Left cardiac atrium (tissue), 4 donors: ENCODE measurements around the gene TRIM71. TPM values are rescaled to one million over a fixed set of nuclear protein-coding genes. Genes with fewer than 3 reads are reported as not detected.

Experiments used
- ATAC-seq, 2 donors: fragments of 200-7000 bp; cut with Tn5 transposase; one replicate each; pipeline ENCODE4 v1.9.1; 2020; ENCODE audit warnings: mild to moderate bottlenecking in 2 of 2, moderate library complexity in 2 of 2
- DNase-seq: peaks from one replicate; pipeline ENCODE4 v3.0.0-alpha.2; 2020
- intact Hi-C, 2 donors: fragments of 100-400 bp; cut with DNase I; formaldehyde crosslinking; loops; one replicate each; pipeline versions ENCODE4 v1.14.1 to v1.15.1; 2022 to 2023
- total RNA-seq, 2 donors: library from RNA; stranded (reverse); fragmentation: NEBNext Ultra II Directional; extraction: Animal tissue kit (Norgen Biotek cat#: 25700); gene quantifications; one replicate each; pipeline ENCODE4 v1.2.1, GENCODE V29; 2021
- donor health status: DM: no; HTN: yes; CAD: no.
- donor health status: DM: no; HTN: yes; CAD: no; lungs with severe emphysema.
- donor health status: DM: yes; HTN: yes; CAD: no.
- donor health status: Dilated cardiomyopathy.

TRIM71 gene
- total RNA-seq, 2 donors from 2014 or later: 0.06 TPM; not detected in 1

- peak in 1 of 2 donors; percentile 45 for ATAC-seq
- intact Hi-C loops: loop anchor here (5.0 to 10.0 kb wide), 2 partner anchors 118 to 125 kb away; no protein-coding TSS in a partner anchor
- DNase-seq: no peak
Measured at GRCh38 chr3:32946973-32947788, 129.4 kb downstream of the TRIM71 start.

Other genes starting within 250 kb of the TRIM71 start
- gene DYNC1LI1, start 247.1 kb upstream of the TRIM71 start, total RNA-seq: 10 to 100 TPM; 34.3 to 38.4 TPM
- gene CNOT10, start 132.8 kb upstream of the TRIM71 start, total RNA-seq: 10 to 100 TPM; 16.1 to 18.1 TPM
- gene CCR4, start 133.6 kb downstream of the TRIM71 start, total RNA-seq: under 1 TPM; 0.16 to 0.24 TPM